DND-41 (cell line): Measurements from ENCODE around the gene TRIM10.

ENCODE experiments used
- ATAC-seq: fragments of 200-7000 bp; cut with Tn5 transposase; 3 replicates; pipeline ENCODE4 v1.9.1; 2021; ENCODE audit warnings: low read depth; ENCODE audit not compliant: insufficient read depth
- DNase-seq: peaks from one replicate; pipeline ENCODE4 v3.0.0-alpha.2; 2020
- H2AFZ ChIP-seq: 2 replicates; pipeline ENCODE4 v1.6.0; 2012; ENCODE audit warnings: low read depth, low read length
- H3K27ac ChIP-seq: 2 replicates; pipeline ENCODE4 v1.5.1; 2012; ENCODE audit warnings: low read length, inconsistent platforms
- H3K27me3 ChIP-seq: fragments of 200-600 bp; sonication (generic); 2 replicates; pipeline ENCODE4 v1.6.0; 2012; ENCODE audit warnings: low read length, mild to moderate bottlenecking, inconsistent platforms; ENCODE audit not compliant: insufficient read depth, poor library complexity
- H3K36me3 ChIP-seq: 2 replicates; pipeline ENCODE4 v1.5.1; 2012; ENCODE audit warnings: low read length, inconsistent platforms; ENCODE audit not compliant: insufficient read depth
- H3K4me1 ChIP-seq: 2 replicates; pipeline ENCODE4 v1.5.1; 2012; ENCODE audit warnings: mild to moderate bottlenecking, low read length; ENCODE audit not compliant: insufficient read depth
- H3K4me2 ChIP-seq: 2 replicates; pipeline ENCODE4 v1.6.0; 2012; ENCODE audit warnings: mild to moderate bottlenecking, moderate library complexity, low read length, inconsistent platforms; ENCODE audit not compliant: insufficient read depth
- H3K4me3 ChIP-seq, 2 experiments: fragments of 200-600 bp in 1 of 2; shearing (Covaris generic) in 1 of 2; 2 replicates each; pipeline ENCODE4 v1.5.1; 2012 to 2016; ENCODE audit warnings: inconsistent platforms in 2 of 2, low read length in 2 of 2, mild to moderate bottlenecking in 2 of 2, low read depth in 1 of 2, moderate library complexity in 1 of 2
- H3K79me2 ChIP-seq: 2 replicates; pipeline ENCODE4 v1.6.0; 2012; ENCODE audit warnings: low read length, inconsistent platforms; ENCODE audit not compliant: insufficient read depth
- H3K9ac ChIP-seq: 2 replicates; pipeline ENCODE4 v1.6.0; 2012; ENCODE audit warnings: low read depth, mild to moderate bottlenecking, inconsistent platforms, low read length, moderate library complexity
- H3K9me3 ChIP-seq: 2 replicates; pipeline ENCODE4 v1.5.1; 2012; ENCODE audit warnings: low read length, moderate library complexity, mild to moderate bottlenecking, inconsistent platforms; ENCODE audit not compliant: insufficient read depth, severe bottlenecking
- H4K20me1 ChIP-seq: 2 replicates; pipeline ENCODE4 v1.6.0; 2012; ENCODE audit warnings: low read length; ENCODE audit not compliant: insufficient read depth
- EZH2 ChIP-seq: IDR thresholded peaks from 3 replicates; pipeline ENCODE4 v1.6.1; 2012; ENCODE audit warnings: borderline replicate concordance, low read depth, mild to moderate bottlenecking, moderate library complexity, low read length, inconsistent platforms; ENCODE audit not compliant: severe bottlenecking
- TF ChIP-seq, protein P1 (sequence below): IDR thresholded peaks from 2 replicates; pipeline ENCODE4 v1.5.1; 2012; ENCODE audit warnings: borderline replicate concordance, low read length, moderate library complexity, mild to moderate bottlenecking; ENCODE audit not compliant: poor library complexity, severe bottlenecking; ENCODE audit errors: extremely low read depth

Gene TRIM10

DNA sequence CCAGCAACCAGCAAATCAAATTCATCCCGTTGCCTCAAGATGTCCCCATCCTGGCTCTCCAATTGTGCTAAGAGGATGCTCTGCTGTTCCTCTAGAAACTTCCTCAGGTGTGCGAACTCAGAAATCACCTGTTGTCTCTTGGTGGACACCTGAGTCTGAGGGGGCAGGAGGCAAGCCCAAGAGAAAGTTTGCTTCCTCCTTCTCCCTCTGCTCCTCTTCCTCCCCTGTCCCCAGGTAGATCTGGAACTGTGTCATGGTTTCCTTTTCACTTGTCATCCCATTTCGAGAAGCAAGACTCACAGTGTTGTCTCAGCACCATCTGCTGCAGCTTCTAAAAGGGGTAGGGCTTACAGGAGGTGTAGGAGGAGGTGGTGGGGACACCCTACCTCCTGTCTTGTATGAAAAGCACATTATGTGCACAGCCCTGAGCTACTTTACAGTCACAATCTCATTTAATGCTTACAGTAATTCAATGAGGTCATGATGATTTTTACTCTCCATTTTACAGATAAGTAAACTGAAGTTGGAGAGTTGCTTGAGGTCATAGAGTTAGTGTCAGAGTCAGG lies 2.5 kb downstream of the TRIM10 start:
- Histone ChIP-seq H3K4me1 (peaks cover 8% of the 10 kb centered on the region), H2AFZ (no peak overlapping the region), H3K27me3 (peaks cover 14% of the 10 kb centered on the region), H4K20me1 (peaks cover 4% of the 10 kb centered on the region), H3K36me3 (no peaks in the 10 kb centered on the region), H3K79me2 (no peaks in the 10 kb centered on the region), H3K27ac (no peak overlapping the region), H3K9me3 (no peaks in the 10 kb centered on the region), H3K9ac (no peak overlapping the region), H3K4me2 (no peak overlapping the region), H3K4me3 (no peak overlapping the region)
- no peak for DNase-seq
- no peak for TF ChIP-seq EZH2
- TF ChIP-seq, protein P1, sequence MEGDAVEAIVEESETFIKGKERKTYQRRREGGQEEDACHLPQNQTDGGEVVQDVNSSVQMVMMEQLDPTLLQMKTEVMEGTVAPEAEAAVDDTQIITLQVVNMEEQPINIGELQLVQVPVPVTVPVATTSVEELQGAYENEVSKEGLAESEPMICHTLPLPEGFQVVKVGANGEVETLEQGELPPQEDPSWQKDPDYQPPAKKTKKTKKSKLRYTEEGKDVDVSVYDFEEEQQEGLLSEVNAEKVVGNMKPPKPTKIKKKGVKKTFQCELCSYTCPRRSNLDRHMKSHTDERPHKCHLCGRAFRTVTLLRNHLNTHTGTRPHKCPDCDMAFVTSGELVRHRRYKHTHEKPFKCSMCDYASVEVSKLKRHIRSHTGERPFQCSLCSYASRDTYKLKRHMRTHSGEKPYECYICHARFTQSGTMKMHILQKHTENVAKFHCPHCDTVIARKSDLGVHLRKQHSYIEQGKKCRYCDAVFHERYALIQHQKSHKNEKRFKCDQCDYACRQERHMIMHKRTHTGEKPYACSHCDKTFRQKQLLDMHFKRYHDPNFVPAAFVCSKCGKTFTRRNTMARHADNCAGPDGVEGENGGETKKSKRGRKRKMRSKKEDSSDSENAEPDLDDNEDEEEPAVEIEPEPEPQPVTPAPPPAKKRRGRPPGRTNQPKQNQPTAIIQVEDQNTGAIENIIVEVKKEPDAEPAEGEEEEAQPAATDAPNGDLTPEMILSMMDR, result no peak
- no peak for ATAC-seq

DNA sequence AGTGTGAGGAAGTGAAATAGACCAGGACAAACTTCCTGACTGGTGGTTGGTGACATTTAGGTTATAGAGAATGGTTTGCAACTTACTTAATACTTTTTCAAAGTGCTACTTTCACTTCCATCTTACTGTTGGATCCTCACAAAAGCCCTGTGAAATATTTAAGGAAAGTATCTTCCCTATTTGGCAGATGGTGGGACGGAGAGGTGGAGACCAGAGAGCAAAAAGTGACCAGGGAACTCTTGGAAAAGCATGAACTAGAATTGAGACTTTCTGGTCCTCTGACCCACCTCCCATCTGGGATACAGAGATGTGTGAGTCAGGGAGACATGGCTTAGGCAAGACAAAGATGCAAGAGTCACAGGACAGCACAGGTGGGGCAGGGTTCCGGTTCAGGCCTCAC lies 3.0 kb downstream of the TRIM10 start:
- no peak overlapping the region for H3K9ac ChIP-seq
- H3K36me3 ChIP-seq, result no peaks in the 10 kb centered on the region
- H3K79me2 ChIP-seq, result no peaks in the 10 kb centered on the region
- peaks cover 2% of the 10 kb centered on the region for H4K20me1 ChIP-seq
- no peak for ATAC-seq
- no peaks in the 10 kb centered on the region for H3K9me3 ChIP-seq
- TF ChIP-seq EZH2, result no peak
- TF ChIP-seq, protein P1, result no peak
- no peak overlapping the region for H3K27ac ChIP-seq
- no peak overlapping the region for H2AFZ ChIP-seq
- peaks cover 17% of the 10 kb centered on the region for H3K27me3 ChIP-seq
- H3K4me1 ChIP-seq, result peaks cover 2% of the 10 kb centered on the region
- H3K4me3 ChIP-seq, result no peak overlapping the region
- DNase-seq, result no peak
- H3K4me2 ChIP-seq, result no peak overlapping the region

DNA sequence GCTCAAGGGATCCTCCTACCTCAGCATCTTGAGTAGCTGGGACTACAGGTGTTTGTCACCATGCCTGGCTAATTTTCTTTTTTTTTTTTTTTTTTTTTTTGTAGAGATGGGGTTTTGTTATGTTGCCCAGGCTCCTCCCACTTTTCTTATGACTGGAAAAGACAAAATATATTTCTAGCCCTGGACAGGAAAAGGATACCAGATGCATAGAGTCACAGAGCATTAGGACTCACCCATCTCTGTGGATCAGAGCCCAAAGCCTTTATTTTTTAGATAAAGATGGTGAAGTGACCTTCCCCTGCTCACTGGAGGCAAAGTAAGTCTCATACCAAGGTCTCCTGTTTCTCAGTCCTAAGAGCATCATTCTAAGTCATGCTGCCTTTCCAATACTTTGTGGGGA lies 3.4 kb downstream of the TRIM10 start:
- Histone ChIP-seq H2AFZ (no peak overlapping the region), H3K79me2 (no peaks in the 10 kb centered on the region), H3K27ac (no peak overlapping the region), H3K9me3 (no peaks in the 10 kb centered on the region), H3K27me3 (peaks cover 20% of the 10 kb centered on the region), H3K4me2 (no peak overlapping the region), H4K20me1 (peaks cover 2% of the 10 kb centered on the region; the same call in 1 of the 2 replicates), H3K4me1 (no peaks in the 10 kb centered on the region), H3K4me3 (no peak overlapping the region), H3K36me3 (no peaks in the 10 kb centered on the region), H3K9ac (no peak overlapping the region)
- DNase-seq, result no peak
- TF ChIP-seq, protein P1, result no peak
- no peak for TF ChIP-seq EZH2
- no peak for ATAC-seq

DNA sequence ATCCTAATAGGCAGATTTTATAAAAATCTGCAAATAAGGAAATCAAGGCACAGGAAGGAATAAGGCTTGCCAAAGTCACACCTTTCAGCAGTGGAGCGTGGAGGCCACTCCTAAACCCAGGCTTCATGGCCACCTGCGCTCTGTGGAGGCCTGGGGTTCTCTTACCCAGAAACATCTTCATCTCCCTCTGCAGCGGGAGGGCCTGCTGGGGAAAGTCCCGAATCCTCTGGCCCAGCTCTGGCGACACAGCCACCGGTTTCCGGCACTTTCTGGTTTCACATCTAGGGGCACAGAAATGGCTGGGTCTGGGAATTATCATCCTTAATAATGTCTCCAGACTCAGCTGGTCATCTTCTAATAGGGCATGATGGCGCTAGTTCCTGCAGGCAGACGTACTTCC lies 4.2 kb downstream of the TRIM10 start:
- H3K79me2 ChIP-seq, result no peaks in the 10 kb centered on the region
- no peak overlapping the region for H2AFZ ChIP-seq
- H3K4me3 ChIP-seq, result no peak overlapping the region
- TF ChIP-seq, protein P1, result no peak
- no peak for TF ChIP-seq EZH2
- H3K9ac ChIP-seq, result no peak overlapping the region
- no peaks in the 10 kb centered on the region for H3K36me3 ChIP-seq
- no peak for ATAC-seq
- no peaks in the 10 kb centered on the region for H3K9me3 ChIP-seq
- peaks cover 2% of the 10 kb centered on the region; the same call in 1 of the 2 replicates for H4K20me1 ChIP-seq
- no peak for DNase-seq
- H3K4me1 ChIP-seq, result no peaks in the 10 kb centered on the region
- no peak overlapping the region for H3K4me2 ChIP-seq
- no peak overlapping the region for H3K27ac ChIP-seq
- peaks cover 23% of the 10 kb centered on the region for H3K27me3 ChIP-seq
